K562 treated with DMSO at 1 percent for 4 hours (cell line): ENCODE data around the gene MIS18BP1. TPM values are rescaled to one million over a fixed set of nuclear protein-coding genes. Genes with fewer than 3 reads are reported as not detected.

Experiments used
- total RNA-seq: library from RNA; unstranded; fragments of 300-600 nt; gene quantifications from 2 replicates; pipeline ENCODE4 v1.2.3, GENCODE V29; 2022; ENCODE audit not compliant: insufficient read depth

The MIS18BP1 gene
- 10.4 and 11.3 TPM in 2 replicates for total RNA-seq

GRCh38 chr14:45253070-45253753 lies at the start of gene MIS18BP1:
Gene MIS18BP1, minus strand, starts transcription at chr14:45253202. Its CDS starts 5,916 bp downstream, at chr14:45247286.

Other genes starting within 250 kb of the MIS18BP1 start
- 5.0 and 6.2 TPM in 2 replicates for gene PRPF39, start 169.1 kb downstream of the MIS18BP1 start, total RNA-seq
- gene FKBP3, start 118.7 kb downstream of the MIS18BP1 start, total RNA-seq, result 59.3 and 62.6 TPM in 2 replicates
- gene FANCM, start 117.3 kb downstream of the MIS18BP1 start, total RNA-seq, result 2.8 and 5.1 TPM in 2 replicates